Measurements from ENCODE around the gene CKS1B.

The CKS1B gene

GRCh38 chr1:155019377-155020245, 45.1 kb downstream of the CKS1B start:
- Histone ChIP-seq H3K27ac (ENCODE audit: low read length) (no peak overlapping the region), H3K79me2 (ENCODE audit: low read length) (no peaks in the 10 kb centered on the region), H3K9me3 (replicated peaks; ENCODE audit: insufficient read depth, low read length) (no peaks in the 10 kb centered on the region), H3K4me2 (ENCODE audit: low read depth, low read length) (no peak overlapping the region), H3K9me2 (replicated peaks; ENCODE audit: insufficient read depth, low read length) (no peaks in the 10 kb centered on the region), H3K4me3 (ENCODE audit: low read length) (no peak overlapping the region), H4K20me1 (ENCODE audit: insufficient read depth, low read length) (no peaks in the 10 kb centered on the region), H2AFZ (ENCODE audit: low read length) (no peak overlapping the region), H3K4me1 (ENCODE audit: low read length) (peaks cover 30% of the 10 kb centered on the region), H3K9ac (ENCODE audit: low read length) (no peak overlapping the region), H3K27me3 (replicated peaks; ENCODE audit: insufficient read depth, low read length) (no peaks in the 10 kb centered on the region), H3K36me3 (replicated peaks; ENCODE audit: insufficient read depth, low read length) (no peaks in the 10 kb centered on the region; the same call in 1 of the 2 replicates), H3F3A (ENCODE audit: insufficient read depth, low read length) (peaks cover 29% of the 10 kb centered on the region)
- TF ChIP-seq EZH2 (optimal IDR thresholded peaks at IDR 0.05; ENCODE audit: low read depth, low read length) (no peak), CTCF (IDR thresholded peaks at IDR 0.05; ENCODE audit: low read length) (no peak)
- DNase-seq = no peak

- no peak overlapping the region for H3K4me3 ChIP-seq (ENCODE audit: low read length)
- H3K36me3 ChIP-seq (replicated peaks; ENCODE audit: insufficient read depth, low read length) = no peaks in the 10 kb centered on the region
- H3K9me3 ChIP-seq (replicated peaks; ENCODE audit: insufficient read depth, low read length) = no peaks in the 10 kb centered on the region
- TF ChIP-seq EZH2phosphoT487 (IDR thresholded peaks at IDR 0.05; ENCODE audit: low read length) (no peak), EZH2 (optimal IDR thresholded peaks at IDR 0.05; ENCODE audit: low read depth, low read length) (no peak), CTCF (IDR thresholded peaks at IDR 0.05; ENCODE audit: low read length) (no peak)
- H4K20me1 ChIP-seq (ENCODE audit: insufficient read depth, low read length) = no peaks in the 10 kb centered on the region
- no peak overlapping the region for H3K9ac ChIP-seq (ENCODE audit: low read length)
- no peak for DNase-seq
- H3F3A ChIP-seq (ENCODE audit: insufficient read depth, low read length) = peaks cover 9% of the 10 kb centered on the region; the same call in 1 of the 2 replicates
- no peaks in the 10 kb centered on the region for H3K79me2 ChIP-seq (ENCODE audit: low read length)
- no peak overlapping the region for H3K4me2 ChIP-seq (ENCODE audit: low read depth, low read length)
- H3K4me1 ChIP-seq (ENCODE audit: low read length) = peaks cover 7% of the 10 kb centered on the region
- no peak overlapping the region for H3K27ac ChIP-seq (ENCODE audit: low read length)
- no peaks in the 10 kb centered on the region for H3K27me3 ChIP-seq (replicated peaks; ENCODE audit: insufficient read depth, low read length)
- H2AFZ ChIP-seq (ENCODE audit: low read length) = no peak overlapping the region
- no peaks in the 10 kb centered on the region for H3K9me2 ChIP-seq (replicated peaks; ENCODE audit: insufficient read depth, low read length)
Measured at GRCh38 chr1:155022136-155022926, 47.9 kb downstream of the CKS1B start.

- H2AFZ ChIP-seq (ENCODE audit: low read length) = no peak overlapping the region
Measured at GRCh38 chr1:155022927-155023236, 48.4 kb downstream of the CKS1B start.

More at GRCh38 chr1:155022927-155023236, 48.4 kb downstream of the CKS1B start:
- no peaks in the 10 kb centered on the region for H3K9me3 ChIP-seq (replicated peaks; ENCODE audit: insufficient read depth, low read length)
- no peak overlapping the region for H3K27ac ChIP-seq (ENCODE audit: low read length)
- H3K4me3 ChIP-seq (ENCODE audit: low read length) = no peak overlapping the region
- no peaks in the 10 kb centered on the region for H3K36me3 ChIP-seq (replicated peaks; ENCODE audit: insufficient read depth, low read length)
- no peak for TF ChIP-seq CTCF (IDR thresholded peaks at IDR 0.05; ENCODE audit: low read length)
- no peak for TF ChIP-seq EZH2phosphoT487 (IDR thresholded peaks at IDR 0.05; ENCODE audit: low read length)
- no peak for TF ChIP-seq EZH2 (optimal IDR thresholded peaks at IDR 0.05; ENCODE audit: low read depth, low read length)
- no peak overlapping the region for H3K4me2 ChIP-seq (ENCODE audit: low read depth, low read length)
- peaks cover 2% of the 10 kb centered on the region for H3K4me1 ChIP-seq (ENCODE audit: low read length)
- no peak for DNase-seq
- no peaks in the 10 kb centered on the region for H3K9me2 ChIP-seq (replicated peaks; ENCODE audit: insufficient read depth, low read length)
- H3K27me3 ChIP-seq (replicated peaks; ENCODE audit: insufficient read depth, low read length) = no peaks in the 10 kb centered on the region
- no peak overlapping the region for H3K9ac ChIP-seq (ENCODE audit: low read length)
- no peaks in the 10 kb centered on the region for H3K79me2 ChIP-seq (ENCODE audit: low read length)
- no peaks in the 10 kb centered on the region for H4K20me1 ChIP-seq (ENCODE audit: insufficient read depth, low read length)
- peaks cover 5% of the 10 kb centered on the region; the same call in 1 of the 2 replicates for H3F3A ChIP-seq (ENCODE audit: insufficient read depth, low read length)
